VCaP (cell line): ENCODE measurements around the gene CTNNA3.

ENCODE experiments used
- H3K27ac ChIP-seq: fragments of 450-650 bp; 2 replicates; pipeline ENCODE4 v1.5.1; 2017
- CTCF ChIP-seq: fragments of 450-650 bp; conservative IDR thresholded peaks from 2 replicates; pipeline ENCODE4 v1.5.1; 2017; ENCODE audit warnings: mild to moderate bottlenecking, moderate library complexity

Gene CTNNA3

GRCh38 chr10:66842867-66843266 lies 853.1 kb downstream of the CTNNA3 start:
- H3K27ac ChIP-seq = no peak overlapping the region
- TF ChIP-seq CTCF = no peak

- TF ChIP-seq CTCF = no peak
- H3K27ac ChIP-seq = no peak overlapping the region
Measured at GRCh38 chr10:66842371-66842770, 853.6 kb downstream of the CTNNA3 start.

GRCh38 chr10:66838656-66839055 lies 857.3 kb downstream of the CTNNA3 start:
- no peak for TF ChIP-seq CTCF
- H3K27ac ChIP-seq = no peak overlapping the region

- no peak for TF ChIP-seq CTCF
- H3K27ac ChIP-seq = no peak overlapping the region
Measured at GRCh38 chr10:66837990-66838389, 858.0 kb downstream of the CTNNA3 start.

GRCh38 chr10:66837335-66837734 lies 858.7 kb downstream of the CTNNA3 start:
- no peak for TF ChIP-seq CTCF
- H3K27ac ChIP-seq = no peak overlapping the region

- TF ChIP-seq CTCF = no peak
- no peak overlapping the region for H3K27ac ChIP-seq
Measured at GRCh38 chr10:66836771-66837170, 859.2 kb downstream of the CTNNA3 start.

GRCh38 chr10:66836057-66836456 lies 859.9 kb downstream of the CTNNA3 start:
- no peak for TF ChIP-seq CTCF

GRCh38 chr10:66835400-66835799 lies 860.6 kb downstream of the CTNNA3 start:
- H3K27ac ChIP-seq = no peak overlapping the region
- TF ChIP-seq CTCF = no peak

More at GRCh38 chr10:66836057-66836456, 859.9 kb downstream of the CTNNA3 start:
- H3K27ac ChIP-seq = no peak overlapping the region
